Fibroblast of lung (primary cell): ENCODE results near the gene RNF152. TPM values are rescaled to one million over a fixed set of nuclear protein-coding genes. Genes with fewer than 3 reads are reported as not detected.

Source experiments
- DNase-seq, 2 donors: peaks; one replicate each; pipeline versions ENCODE4 v3.0.0 to v3.0.0-alpha.2; 2010; ENCODE audit warnings: low read depth in 2 of 2
- H2AFZ ChIP-seq: 2 replicates; pipeline ENCODE4 v1.5.1; 2012; ENCODE audit warnings: low read length, control low read depth, inconsistent platforms
- H3K27ac ChIP-seq: 2 replicates; pipeline ENCODE4 v1.5.1; 2011; ENCODE audit warnings: low read length, control low read depth; ENCODE audit not compliant: insufficient read depth
- H3K27me3 ChIP-seq: 2 replicates; pipeline ENCODE4 v1.5.1; 2011; ENCODE audit warnings: mild to moderate bottlenecking, low read length; ENCODE audit not compliant: control insufficient read depth, insufficient read depth
- H3K36me3 ChIP-seq: 2 replicates; pipeline ENCODE4 v1.5.1; 2011; ENCODE audit warnings: low read length; ENCODE audit not compliant: control insufficient read depth, insufficient read depth
- H3K4me1 ChIP-seq: 2 replicates; pipeline ENCODE4 v1.5.1; 2011; ENCODE audit warnings: low read length; ENCODE audit not compliant: control insufficient read depth, insufficient read depth; ENCODE audit errors: extremely low read depth
- H3K4me2 ChIP-seq: 2 replicates; pipeline ENCODE4 v1.5.1; 2011; ENCODE audit warnings: low read length, control low read depth; ENCODE audit not compliant: insufficient read depth; ENCODE audit errors: extremely low read depth
- H3K4me3 ChIP-seq, 4 experiments: fragments of 200-600 bp in 1 of 4; sonication (generic) in 1 of 4; replicated peaks in 1 of 4; 2 replicates each; pipeline ENCODE4 v1.5.1; 2011 to 2016; ENCODE audit warnings: low read length in 4 of 4, low read depth in 3 of 4, mild to moderate bottlenecking in 3 of 4, control low read depth in 2 of 4, inconsistent platforms in 1 of 4, mixed read lengths in 1 of 4; ENCODE audit not compliant: insufficient read depth in 1 of 4; ENCODE audit errors: control extremely low read depth in 1 of 4
- H3K79me2 ChIP-seq: 2 replicates; pipeline ENCODE4 v1.5.1; 2012; ENCODE audit warnings: mild to moderate bottlenecking, low read length, inconsistent platforms; ENCODE audit not compliant: control insufficient read depth, insufficient read depth
- H3K9ac ChIP-seq: 2 replicates; pipeline ENCODE4 v1.5.1; 2011; ENCODE audit warnings: mild to moderate bottlenecking, low read length, control low read depth; ENCODE audit not compliant: insufficient read depth
- H3K9me3 ChIP-seq: 2 replicates; pipeline ENCODE4 v1.5.1; 2012; ENCODE audit warnings: low read depth, low read length; ENCODE audit not compliant: control insufficient read depth, insufficient read depth
- H4K20me1 ChIP-seq: 2 replicates; pipeline ENCODE4 v1.5.1; 2011; ENCODE audit warnings: low read length; ENCODE audit not compliant: control insufficient read depth, insufficient read depth; ENCODE audit errors: extremely low read depth
- EZH2 ChIP-seq: IDR thresholded peaks from 2 replicates; pipeline ENCODE4 v1.5.1; 2012; ENCODE audit warnings: low read length, control low read depth, mild to moderate bottlenecking; ENCODE audit errors: missing control alignments
- polyA plus RNA-seq, 2 donors: library from polyadenylated mRNA; depleted of rRNA in 1 of 2; stranded (reverse) in 1 of 2; unstranded in 1 of 2; fragments of >200 nt; gene quantifications; 2 replicates each; pipeline ENCODE4 v1.2.1, GENCODE V29; 2011 to 2012; ENCODE audit warnings: missing spikeins in 1 of 2
- total RNA-seq: library from RNA; depleted of rRNA; stranded (reverse); fragments of >200 nt; gene quantifications from 2 replicates; pipeline ENCODE4 v1.2.1, GENCODE V29; 2014
- TF ChIP-seq, protein P1 (sequence below), 2 donors: IDR thresholded peaks in 1 of 2; conservative IDR thresholded peaks in 1 of 2; 1 replicate in 1 of 2; 2 replicates in 1 of 2; pipeline ENCODE4 v1.5.1; 2011 to 2012; ENCODE audit warnings: low read length in 2 of 2, control low read depth in 1 of 2, inconsistent platforms in 1 of 2, low read depth in 1 of 2, mild to moderate bottlenecking in 1 of 2

The RNF152 gene
- total and polyA plus RNA-seq, 2 donors (not counting 1 experiment from before 2014, with no cell fraction given) = 20.0 to 24.4 TPM

DNA sequence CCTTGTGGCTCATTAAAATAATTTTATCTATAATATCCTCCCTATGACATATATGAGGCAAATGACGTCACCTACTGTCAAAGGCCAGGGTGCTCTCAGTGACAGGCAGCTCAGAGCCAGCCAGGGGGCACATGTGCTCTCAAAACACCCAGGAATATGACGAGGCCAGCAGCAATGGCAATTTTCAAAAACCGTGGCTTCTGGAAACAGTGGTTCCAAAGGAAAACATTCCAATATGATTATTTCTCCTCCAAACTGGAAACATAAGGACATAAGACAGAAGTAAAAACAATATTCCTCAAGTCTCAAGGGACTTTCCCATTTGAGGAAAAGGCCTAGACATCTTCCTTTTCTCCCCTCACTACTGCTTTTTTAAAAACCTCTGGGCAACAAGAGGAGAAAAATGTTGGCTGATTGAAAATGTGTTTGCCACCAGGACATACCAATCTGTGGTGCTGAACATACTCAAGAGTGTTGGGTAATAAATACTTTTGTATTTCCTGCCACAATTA is 40.8 kb downstream of the RNF152 start:
- H3K4me2 ChIP-seq = no peak overlapping the region
- peaks cover 25% of the 10 kb centered on the region for H3K4me1 ChIP-seq
- H4K20me1 ChIP-seq = no peaks in the 10 kb centered on the region
- no peaks in the 10 kb centered on the region for H3K9me3 ChIP-seq
- no peak overlapping the region for H3K9ac ChIP-seq
- DNase-seq = peak; percentile 25 to 61
- no peaks in the 10 kb centered on the region for H3K27me3 ChIP-seq
- H2AFZ ChIP-seq = no peak overlapping the region
- TF ChIP-seq EZH2 = no peak
- TF ChIP-seq, protein P1, sequence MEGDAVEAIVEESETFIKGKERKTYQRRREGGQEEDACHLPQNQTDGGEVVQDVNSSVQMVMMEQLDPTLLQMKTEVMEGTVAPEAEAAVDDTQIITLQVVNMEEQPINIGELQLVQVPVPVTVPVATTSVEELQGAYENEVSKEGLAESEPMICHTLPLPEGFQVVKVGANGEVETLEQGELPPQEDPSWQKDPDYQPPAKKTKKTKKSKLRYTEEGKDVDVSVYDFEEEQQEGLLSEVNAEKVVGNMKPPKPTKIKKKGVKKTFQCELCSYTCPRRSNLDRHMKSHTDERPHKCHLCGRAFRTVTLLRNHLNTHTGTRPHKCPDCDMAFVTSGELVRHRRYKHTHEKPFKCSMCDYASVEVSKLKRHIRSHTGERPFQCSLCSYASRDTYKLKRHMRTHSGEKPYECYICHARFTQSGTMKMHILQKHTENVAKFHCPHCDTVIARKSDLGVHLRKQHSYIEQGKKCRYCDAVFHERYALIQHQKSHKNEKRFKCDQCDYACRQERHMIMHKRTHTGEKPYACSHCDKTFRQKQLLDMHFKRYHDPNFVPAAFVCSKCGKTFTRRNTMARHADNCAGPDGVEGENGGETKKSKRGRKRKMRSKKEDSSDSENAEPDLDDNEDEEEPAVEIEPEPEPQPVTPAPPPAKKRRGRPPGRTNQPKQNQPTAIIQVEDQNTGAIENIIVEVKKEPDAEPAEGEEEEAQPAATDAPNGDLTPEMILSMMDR (conservative IDR thresholded peaks at IDR 0.05 in 1 of 2, IDR thresholded peaks at IDR 0.05 in 1 of 2; ENCODE audit: low read depth in 1 of 2, low read length in 2 of 2) = no peak
- peaks cover 3% of the 10 kb centered on the region for H3K36me3 ChIP-seq
- H3K27ac ChIP-seq = no peak overlapping the region
- peaks cover 44% of the 10 kb centered on the region for H3K79me2 ChIP-seq
- no peak overlapping the region for H3K4me3 ChIP-seq

DNA sequence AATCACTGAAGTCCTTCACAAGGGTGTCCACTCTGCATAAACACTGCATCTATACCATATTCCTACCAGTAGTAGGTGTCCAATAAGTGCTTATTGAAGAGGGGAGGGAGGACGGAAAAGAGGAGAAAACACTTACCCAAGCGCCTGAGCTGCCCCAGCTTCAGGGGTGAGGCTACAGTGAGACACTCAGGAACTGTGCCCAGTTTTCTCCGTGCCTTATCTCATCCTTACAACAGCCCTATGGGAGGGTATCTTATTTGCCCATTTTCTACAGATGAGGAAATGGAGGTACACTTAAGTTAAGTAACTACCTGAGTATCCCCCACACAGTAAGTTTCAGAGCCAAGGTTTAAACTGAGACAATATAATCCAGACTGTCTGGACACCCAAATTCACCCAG is 41.5 kb downstream of the RNF152 start:
- Histone ChIP-seq H3K9ac (no peak overlapping the region), H3K4me1 (peaks cover 24% of the 10 kb centered on the region), H2AFZ (no peak overlapping the region), H3K9me3 (no peaks in the 10 kb centered on the region), H3K27me3 (no peaks in the 10 kb centered on the region), H3K36me3 (peaks cover 3% of the 10 kb centered on the region), H4K20me1 (no peaks in the 10 kb centered on the region), H3K79me2 (peaks cover 39% of the 10 kb centered on the region), H3K27ac (peak overlapping the region; percentile 30), H3K4me2 (no peak overlapping the region), H3K4me3 (no peak overlapping the region)
- no peak for TF ChIP-seq EZH2
- TF ChIP-seq, protein P1 (conservative IDR thresholded peaks at IDR 0.05 in 1 of 2, IDR thresholded peaks at IDR 0.05 in 1 of 2; ENCODE audit: low read depth in 1 of 2, low read length in 2 of 2) = no peak
- DNase-seq = no peak

DNA sequence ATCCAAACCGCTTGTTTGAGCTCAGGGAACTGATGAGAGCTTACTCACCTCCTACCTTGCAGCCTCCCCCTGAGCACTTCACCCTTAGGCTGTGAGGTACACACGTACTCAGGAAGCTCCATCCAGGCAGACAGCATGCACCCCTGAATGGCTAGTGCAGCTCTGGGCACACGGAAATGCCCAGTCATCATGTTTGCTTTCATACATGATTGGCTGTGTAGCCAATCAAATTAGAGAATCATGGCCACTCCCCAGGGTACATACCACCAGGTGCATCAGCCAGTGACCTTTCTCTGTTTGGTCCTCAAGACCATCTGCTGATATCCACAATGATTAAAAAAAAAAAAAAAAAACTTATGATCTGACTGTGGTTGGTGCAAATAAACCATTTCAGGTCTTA is 42.1 kb downstream of the RNF152 start:
- Histone ChIP-seq H3K27me3 (no peaks in the 10 kb centered on the region), H3K4me3 (no peak overlapping the region), H3K36me3 (peaks cover 3% of the 10 kb centered on the region), H3K79me2 (peaks cover 35% of the 10 kb centered on the region), H3K4me1 (peaks cover 23% of the 10 kb centered on the region), H2AFZ (no peak overlapping the region), H3K27ac (no peak overlapping the region), H3K4me2 (no peak overlapping the region), H4K20me1 (no peaks in the 10 kb centered on the region), H3K9ac (no peak overlapping the region), H3K9me3 (no peaks in the 10 kb centered on the region)
- TF ChIP-seq, protein P1 (conservative IDR thresholded peaks at IDR 0.05 in 1 of 2, IDR thresholded peaks at IDR 0.05 in 1 of 2; ENCODE audit: low read depth in 1 of 2, low read length in 2 of 2) = no peak
- no peak for TF ChIP-seq EZH2
- no peak for DNase-seq
